ENCODE data around the gene KLHL4. TPM values are rescaled to one million over a fixed set of nuclear protein-coding genes. Genes with fewer than 3 reads are reported as not detected.
"Not testable (repeated sequence)": the region's sequence is repeated elsewhere in the genome, so short reads cannot be mapped to it uniquely, and the experiment has no call there.

Gene KLHL4, protein sequence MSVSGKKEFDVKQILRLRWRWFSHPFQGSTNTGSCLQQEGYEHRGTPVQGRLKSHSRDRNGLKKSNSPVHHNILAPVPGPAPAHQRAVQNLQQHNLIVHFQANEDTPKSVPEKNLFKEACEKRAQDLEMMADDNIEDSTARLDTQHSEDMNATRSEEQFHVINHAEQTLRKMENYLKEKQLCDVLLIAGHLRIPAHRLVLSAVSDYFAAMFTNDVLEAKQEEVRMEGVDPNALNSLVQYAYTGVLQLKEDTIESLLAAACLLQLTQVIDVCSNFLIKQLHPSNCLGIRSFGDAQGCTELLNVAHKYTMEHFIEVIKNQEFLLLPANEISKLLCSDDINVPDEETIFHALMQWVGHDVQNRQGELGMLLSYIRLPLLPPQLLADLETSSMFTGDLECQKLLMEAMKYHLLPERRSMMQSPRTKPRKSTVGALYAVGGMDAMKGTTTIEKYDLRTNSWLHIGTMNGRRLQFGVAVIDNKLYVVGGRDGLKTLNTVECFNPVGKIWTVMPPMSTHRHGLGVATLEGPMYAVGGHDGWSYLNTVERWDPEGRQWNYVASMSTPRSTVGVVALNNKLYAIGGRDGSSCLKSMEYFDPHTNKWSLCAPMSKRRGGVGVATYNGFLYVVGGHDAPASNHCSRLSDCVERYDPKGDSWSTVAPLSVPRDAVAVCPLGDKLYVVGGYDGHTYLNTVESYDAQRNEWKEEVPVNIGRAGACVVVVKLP
- polyA plus RNA-seq (2013, experiment 1 of 4): 9.6 TPM
- polyA plus RNA-seq (2013, experiment 2 of 4): 6.6 TPM
- 5.6 TPM for polyA plus RNA-seq (2013, experiment 3 of 4)
- 4.8 TPM for polyA plus RNA-seq (2013, experiment 4 of 4)

DNA sequence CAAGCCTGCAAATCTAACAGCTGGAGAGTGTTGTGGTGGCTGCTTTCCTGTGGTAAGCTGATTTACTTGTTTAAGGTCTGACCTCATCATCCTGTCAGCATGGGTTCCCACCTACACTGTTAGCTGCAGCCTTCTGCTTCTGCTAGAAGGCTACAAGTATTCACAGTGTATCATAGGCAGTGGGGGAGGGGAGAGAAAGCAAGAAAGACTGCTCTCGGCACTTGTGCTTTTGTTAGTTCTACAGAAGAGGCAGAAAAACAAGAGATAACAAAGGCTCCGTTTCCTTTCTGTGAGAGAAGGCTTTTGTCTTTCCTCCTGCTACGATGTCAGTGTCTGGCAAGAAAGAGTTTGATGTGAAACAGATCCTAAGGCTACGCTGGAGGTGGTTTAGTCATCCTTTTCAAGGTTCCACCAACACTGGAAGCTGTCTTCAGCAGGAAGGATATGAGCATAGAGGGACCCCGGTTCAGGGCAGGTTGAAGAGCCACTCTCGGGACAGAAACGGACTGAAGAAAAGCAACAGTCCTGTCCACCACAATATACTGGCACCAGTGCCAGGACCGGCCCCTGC, at the start of gene KLHL4:
KLHL4 (plus strand) TSS at position 232 of the 571 bp plus-strand sequence; CDS start at position 324, 92 bp downstream.
- Histone ChIP-seq H3K36me3 (ENCODE audit: control insufficient read depth, insufficient read depth, low read length) (no peaks in the 10 kb centered on the region), H3K4me1 (ENCODE audit: control insufficient read depth, insufficient read depth, low read length) (no peaks in the 10 kb centered on the region), H3K4me3 (ENCODE audit: insufficient read depth, low read depth, low read length) (peak within 1 kb of the TSS; percentile 39), H3K27ac (ENCODE audit: insufficient read depth, low read depth, low read length, poor library complexity, severe bottlenecking) (peak within 1 kb of the TSS; percentile 69), H3K27me3 (ENCODE audit: control insufficient read depth, insufficient read depth, low read length, poor library complexity, severe bottlenecking) (peaks cover 7% of the 10 kb centered on the region), H3K9me3 (ENCODE audit: control insufficient read depth, low read length) (no peaks in the 10 kb centered on the region)
- WGBS, 2 experiments: 1 to 4% methylated on average over 7 to 8 of the region's 8 CpGs

DNA sequence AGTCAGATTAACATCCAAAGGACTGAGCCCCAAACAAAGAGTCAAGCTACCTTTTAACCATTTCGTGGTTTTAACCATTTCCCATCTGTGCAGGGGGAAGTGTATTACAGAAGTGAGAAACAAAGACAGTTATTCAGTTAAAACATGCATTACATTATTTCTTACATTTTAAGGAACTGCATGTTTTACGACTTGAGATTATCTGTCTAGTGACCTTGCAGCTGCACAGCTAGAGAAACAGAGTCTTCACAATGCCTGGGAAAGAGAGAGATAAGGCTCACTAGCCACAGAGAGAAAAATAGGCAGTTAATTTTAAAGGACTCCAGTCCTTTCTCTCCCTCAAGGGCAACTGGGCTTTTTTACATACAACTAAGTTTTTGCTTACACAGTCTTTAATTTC, 48.7 kb upstream of the KLHL4 start:
- Histone ChIP-seq H3K27ac (ENCODE audit: insufficient read depth, low read depth, low read length, poor library complexity, severe bottlenecking) (no peak overlapping the region), H3K4me1 (ENCODE audit: control insufficient read depth, insufficient read depth, low read length) (no peaks in the 10 kb centered on the region), H3K27me3 (ENCODE audit: control insufficient read depth, insufficient read depth, low read length, poor library complexity, severe bottlenecking) (no peaks in the 10 kb centered on the region), H3K4me3 (ENCODE audit: insufficient read depth, low read depth, low read length) (no peak overlapping the region), H3K36me3 (ENCODE audit: control insufficient read depth, insufficient read depth, low read length) (no peaks in the 10 kb centered on the region), H3K9me3 (ENCODE audit: control insufficient read depth, low read length) (no peaks in the 10 kb centered on the region)
- 100% methylated on average over 1 of the region's 2 CpGs; no CpG with 5 or more reads in 1 of the 2 experiments for WGBS, 2 experiments

DNA sequence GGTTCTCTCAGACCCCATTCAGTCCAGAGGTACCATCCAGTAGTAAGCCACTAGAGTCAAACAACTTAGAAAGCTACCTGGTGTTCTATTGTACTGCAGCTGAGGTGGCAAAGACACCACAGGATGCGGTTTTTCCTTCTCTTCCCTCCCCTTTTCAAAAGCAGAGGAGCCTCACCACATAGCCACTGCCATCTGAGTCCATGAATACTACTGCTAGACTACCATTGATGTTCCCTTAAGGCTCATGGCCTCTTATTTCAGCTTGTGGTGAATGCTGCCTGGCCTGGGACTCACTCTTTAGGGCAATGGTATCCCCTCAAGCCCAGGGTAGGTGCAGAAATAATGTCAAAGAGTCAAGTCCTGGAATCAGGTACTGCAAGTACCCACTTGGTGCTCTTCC, 41.8 kb upstream of the KLHL4 start:
- H3K27ac ChIP-seq (ENCODE audit: insufficient read depth, low read depth, low read length, poor library complexity, severe bottlenecking): no peak overlapping the region
- H3K27me3 ChIP-seq (ENCODE audit: control insufficient read depth, insufficient read depth, low read length, poor library complexity, severe bottlenecking): no peaks in the 10 kb centered on the region
- H3K4me3 ChIP-seq (ENCODE audit: insufficient read depth, low read depth, low read length): no peak overlapping the region
- no peaks in the 10 kb centered on the region for H3K4me1 ChIP-seq (ENCODE audit: control insufficient read depth, insufficient read depth, low read length)
- no peaks in the 10 kb centered on the region for H3K9me3 ChIP-seq (ENCODE audit: control insufficient read depth, low read length)
- H3K36me3 ChIP-seq (ENCODE audit: control insufficient read depth, insufficient read depth, low read length): no peaks in the 10 kb centered on the region
- WGBS, 2 experiments: 77 to 100% methylated on average over 1 of the region's 1 CpG

DNA sequence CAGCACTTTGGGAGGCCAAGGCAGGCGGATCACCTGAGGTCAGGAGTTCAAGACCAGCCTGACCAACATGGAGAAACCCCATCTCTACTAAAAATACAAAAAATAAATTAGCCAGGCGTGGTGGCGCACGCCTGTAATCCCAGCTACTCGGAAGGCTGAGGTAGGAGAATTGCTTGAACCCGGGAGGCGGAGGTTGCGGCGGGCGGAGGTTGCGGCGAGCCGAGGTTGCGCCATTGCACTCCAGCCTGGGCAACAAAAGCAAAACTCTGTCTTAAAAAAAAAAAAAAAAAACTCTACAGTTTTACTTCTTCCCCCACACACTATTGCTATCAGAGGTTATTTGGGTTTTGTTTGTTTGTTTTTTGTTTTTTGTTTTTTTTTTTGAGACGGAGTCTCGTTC, 38.9 kb upstream of the KLHL4 start:
- not testable (repeated sequence) for H3K27ac ChIP-seq (ENCODE audit: insufficient read depth, low read depth, low read length, poor library complexity, severe bottlenecking); H3K27me3 ChIP-seq (ENCODE audit: control insufficient read depth, insufficient read depth, low read length, poor library complexity, severe bottlenecking); H3K4me3 ChIP-seq (ENCODE audit: insufficient read depth, low read depth, low read length); H3K36me3 ChIP-seq (ENCODE audit: control insufficient read depth, insufficient read depth, low read length); H3K9me3 ChIP-seq (ENCODE audit: control insufficient read depth, low read length); H3K4me1 ChIP-seq (ENCODE audit: control insufficient read depth, insufficient read depth, low read length)
- 94 to 98% methylated on average over 12 to 16 of the region's 16 CpGs for WGBS, 2 experiments

DNA sequence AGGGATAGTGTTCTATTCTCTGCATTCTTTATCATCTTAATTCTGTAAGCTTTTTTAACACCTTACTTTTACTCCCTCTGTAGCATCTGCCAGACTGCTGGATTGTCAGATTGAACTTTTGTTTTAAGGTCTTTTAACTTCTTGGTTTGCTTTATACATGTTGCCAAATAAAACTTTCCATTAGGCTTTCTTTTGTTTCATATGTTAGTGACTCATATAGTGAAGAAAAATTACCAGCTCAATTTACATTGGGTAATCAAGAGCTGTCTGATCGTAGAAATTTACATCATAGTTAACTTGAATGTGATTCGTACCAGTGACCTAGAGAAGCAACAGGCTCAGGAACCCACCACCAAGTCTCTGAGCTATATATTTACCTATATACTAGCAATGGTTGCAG, 28.5 kb upstream of the KLHL4 start:
- Histone ChIP-seq H3K27me3 (ENCODE audit: control insufficient read depth, insufficient read depth, low read length, poor library complexity, severe bottlenecking) (no peaks in the 10 kb centered on the region), H3K4me1 (ENCODE audit: control insufficient read depth, insufficient read depth, low read length) (no peaks in the 10 kb centered on the region), H3K9me3 (ENCODE audit: control insufficient read depth, low read length) (no peaks in the 10 kb centered on the region), H3K27ac (ENCODE audit: insufficient read depth, low read depth, low read length, poor library complexity, severe bottlenecking) (no peak overlapping the region), H3K36me3 (ENCODE audit: control insufficient read depth, insufficient read depth, low read length) (no peaks in the 10 kb centered on the region), H3K4me3 (ENCODE audit: insufficient read depth, low read depth, low read length) (no peak overlapping the region)
- no CpG with 5 or more reads among the region's 2 CpGs for WGBS, 2 experiments

DNA sequence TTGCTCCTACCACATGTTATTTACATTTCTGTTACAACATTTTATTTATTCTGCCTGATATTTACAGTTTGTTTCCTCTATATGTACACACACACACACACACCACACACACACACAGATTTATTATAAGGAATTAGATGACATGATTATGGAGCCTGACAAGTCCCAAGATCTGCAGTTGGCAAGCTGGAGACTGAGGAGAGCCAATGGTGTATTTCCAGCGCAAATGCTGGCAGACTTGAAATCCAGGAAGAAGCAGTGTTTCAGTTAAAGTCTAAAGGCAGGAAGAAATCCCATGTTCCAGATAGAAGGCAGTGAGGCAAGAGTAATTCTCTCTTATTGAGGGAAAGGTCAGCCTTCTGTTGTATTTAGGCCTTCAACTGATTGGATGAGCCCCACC, 1.8 kb upstream of the KLHL4 start:
- Histone ChIP-seq H3K27me3 (ENCODE audit: control insufficient read depth, insufficient read depth, low read length, poor library complexity, severe bottlenecking) (peaks cover 7% of the 10 kb centered on the region), H3K9me3 (ENCODE audit: control insufficient read depth, low read length) (no peaks in the 10 kb centered on the region), H3K36me3 (ENCODE audit: control insufficient read depth, insufficient read depth, low read length) (no peaks in the 10 kb centered on the region), H3K27ac (ENCODE audit: insufficient read depth, low read depth, low read length, poor library complexity, severe bottlenecking) (no peak overlapping the region), H3K4me3 (ENCODE audit: insufficient read depth, low read depth, low read length) (no peak overlapping the region), H3K4me1 (ENCODE audit: control insufficient read depth, insufficient read depth, low read length) (no peaks in the 10 kb centered on the region)
- 96 to 97% methylated on average over 1 of the region's 1 CpG for WGBS, 2 experiments

DNA sequence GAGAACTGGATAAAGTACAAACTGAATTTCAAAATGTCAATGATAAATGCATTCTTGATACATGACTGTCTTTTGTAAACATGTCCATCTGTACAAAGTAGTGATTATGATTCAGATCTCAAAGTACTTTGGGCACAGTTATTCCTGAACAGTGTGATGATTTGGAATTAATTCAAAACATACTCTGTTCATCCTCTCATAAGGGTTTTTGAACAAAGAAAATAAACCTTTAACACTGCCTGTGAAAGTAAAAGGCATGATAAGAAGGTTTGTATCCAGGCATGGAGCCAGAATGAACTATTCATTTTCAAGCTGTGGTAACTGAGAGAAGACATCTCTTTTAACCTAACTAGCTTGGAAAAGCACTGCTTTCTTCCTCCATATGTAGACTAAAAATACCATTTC, 883 bp upstream of the KLHL4 start:
- Histone ChIP-seq H3K27me3 (ENCODE audit: control insufficient read depth, insufficient read depth, low read length, poor library complexity, severe bottlenecking) (peaks cover 7% of the 10 kb centered on the region), H3K27ac (ENCODE audit: insufficient read depth, low read depth, low read length, poor library complexity, severe bottlenecking) (no peak overlapping the region), H3K9me3 (ENCODE audit: control insufficient read depth, low read length) (no peaks in the 10 kb centered on the region), H3K4me1 (ENCODE audit: control insufficient read depth, insufficient read depth, low read length) (no peaks in the 10 kb centered on the region), H3K4me3 (ENCODE audit: insufficient read depth, low read depth, low read length) (no peak overlapping the region), H3K36me3 (ENCODE audit: control insufficient read depth, insufficient read depth, low read length) (no peaks in the 10 kb centered on the region)

DNA sequence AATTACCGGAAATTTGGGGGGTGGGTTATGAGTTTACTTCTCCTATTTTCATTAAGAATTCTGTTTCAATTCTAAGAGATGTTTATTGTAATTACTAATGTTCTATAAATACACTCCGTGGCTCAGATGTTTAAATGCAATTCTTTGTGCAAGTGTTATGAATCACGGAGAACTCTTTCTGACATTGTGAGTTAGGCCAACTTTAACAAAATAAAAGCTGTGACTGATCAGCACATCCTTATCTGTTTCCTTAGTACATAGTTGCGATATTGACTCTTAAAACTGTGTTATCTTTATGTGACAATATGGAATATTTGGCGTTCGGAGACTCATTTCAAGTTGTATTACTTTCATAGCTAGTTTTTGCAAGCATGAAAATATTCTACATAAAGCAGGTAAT, 902 bp downstream of the KLHL4 start:
- no peaks in the 10 kb centered on the region for H3K9me3 ChIP-seq (ENCODE audit: control insufficient read depth, low read length)
- peaks cover 7% of the 10 kb centered on the region for H3K27me3 ChIP-seq (ENCODE audit: control insufficient read depth, insufficient read depth, low read length, poor library complexity, severe bottlenecking)
- no peaks in the 10 kb centered on the region for H3K36me3 ChIP-seq (ENCODE audit: control insufficient read depth, insufficient read depth, low read length)
- no peaks in the 10 kb centered on the region for H3K4me1 ChIP-seq (ENCODE audit: control insufficient read depth, insufficient read depth, low read length)
- 8% methylated on average over 2 of the region's 6 CpGs; no CpG with 5 or more reads in 1 of the 2 experiments for WGBS, 2 experiments
- H3K4me3 ChIP-seq (ENCODE audit: insufficient read depth, low read depth, low read length): peak overlapping the region; percentile 39
- H3K27ac ChIP-seq (ENCODE audit: insufficient read depth, low read depth, low read length, poor library complexity, severe bottlenecking): no peak overlapping the region

DNA sequence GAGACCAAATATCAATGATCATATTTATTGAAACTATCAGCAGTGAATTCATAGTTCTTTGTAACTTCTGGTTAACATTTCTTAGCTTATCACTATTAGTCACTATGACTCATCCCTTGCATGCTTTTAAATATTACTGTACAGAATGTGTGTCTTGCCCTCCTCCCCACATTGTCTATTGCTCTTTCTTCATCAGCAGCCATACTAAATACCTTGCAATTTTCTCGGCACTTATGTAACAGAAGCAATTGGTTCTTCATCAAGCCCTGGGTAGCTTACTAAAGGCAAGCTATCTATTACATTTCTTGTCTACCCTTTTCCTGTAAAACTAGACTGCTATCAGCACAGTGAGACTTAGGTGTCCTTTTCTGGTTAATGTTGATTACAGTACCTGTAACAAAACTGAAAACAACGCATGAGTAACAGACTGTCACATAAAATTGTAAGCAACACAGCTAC, 8.2 kb downstream of the KLHL4 start:
- no peaks in the 10 kb centered on the region for H3K36me3 ChIP-seq (ENCODE audit: control insufficient read depth, insufficient read depth, low read length)
- 90 to 94% methylated on average over 1 to 2 of the region's 2 CpGs for WGBS, 2 experiments
- no peaks in the 10 kb centered on the region for H3K9me3 ChIP-seq (ENCODE audit: control insufficient read depth, low read length)
- no peak overlapping the region for H3K4me3 ChIP-seq (ENCODE audit: insufficient read depth, low read depth, low read length)
- H3K4me1 ChIP-seq (ENCODE audit: control insufficient read depth, insufficient read depth, low read length): no peaks in the 10 kb centered on the region
- H3K27me3 ChIP-seq (ENCODE audit: control insufficient read depth, insufficient read depth, low read length, poor library complexity, severe bottlenecking): no peaks in the 10 kb centered on the region
- H3K27ac ChIP-seq (ENCODE audit: insufficient read depth, low read depth, low read length, poor library complexity, severe bottlenecking): no peak overlapping the region

DNA sequence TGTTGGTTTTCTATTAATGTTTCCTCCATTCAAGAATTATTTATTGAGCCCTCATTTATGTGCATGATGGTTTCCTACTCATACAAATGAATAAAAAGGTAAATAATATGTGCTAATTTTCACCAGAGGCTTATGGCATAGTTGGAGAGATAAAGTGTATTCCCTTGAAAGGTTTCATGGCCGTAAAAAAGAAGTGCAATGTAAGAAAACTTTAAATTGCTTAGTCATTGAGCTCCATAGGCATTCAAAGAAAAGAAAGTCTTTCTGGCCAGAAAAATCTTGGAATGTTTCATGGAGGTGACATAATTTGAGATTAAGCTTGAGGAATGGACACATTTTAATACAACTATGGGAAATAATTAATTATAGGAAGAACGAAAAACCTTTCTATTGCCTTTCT, 8.7 kb downstream of the KLHL4 start:
- Histone ChIP-seq H3K27me3 (ENCODE audit: control insufficient read depth, insufficient read depth, low read length, poor library complexity, severe bottlenecking) (no peaks in the 10 kb centered on the region), H3K4me1 (ENCODE audit: control insufficient read depth, insufficient read depth, low read length) (no peaks in the 10 kb centered on the region), H3K36me3 (ENCODE audit: control insufficient read depth, insufficient read depth, low read length) (no peaks in the 10 kb centered on the region), H3K9me3 (ENCODE audit: control insufficient read depth, low read length) (no peaks in the 10 kb centered on the region), H3K27ac (ENCODE audit: insufficient read depth, low read depth, low read length, poor library complexity, severe bottlenecking) (no peak overlapping the region), H3K4me3 (ENCODE audit: insufficient read depth, low read depth, low read length) (no peak overlapping the region)
- WGBS, 2 experiments: 95 to 100% methylated on average over 1 to 2 of the region's 2 CpGs

Data from ectodermal cell (in vitro differentiated cells).